ENCODE data around the gene CPSF4L.

CPSF4L gene

GRCh38 chr17:73293480-73293911, 31.8 kb upstream of the CPSF4L start:
- TF ChIP-seq CTCF (conservative IDR thresholded peaks at IDR 0.05; ENCODE audit: low read length), result no peak
- no peak overlapping the region for H3K4me3 ChIP-seq (ENCODE audit: low read length)
- DNase-seq (ENCODE audit: low read depth), result peak; percentile 86

DNA sequence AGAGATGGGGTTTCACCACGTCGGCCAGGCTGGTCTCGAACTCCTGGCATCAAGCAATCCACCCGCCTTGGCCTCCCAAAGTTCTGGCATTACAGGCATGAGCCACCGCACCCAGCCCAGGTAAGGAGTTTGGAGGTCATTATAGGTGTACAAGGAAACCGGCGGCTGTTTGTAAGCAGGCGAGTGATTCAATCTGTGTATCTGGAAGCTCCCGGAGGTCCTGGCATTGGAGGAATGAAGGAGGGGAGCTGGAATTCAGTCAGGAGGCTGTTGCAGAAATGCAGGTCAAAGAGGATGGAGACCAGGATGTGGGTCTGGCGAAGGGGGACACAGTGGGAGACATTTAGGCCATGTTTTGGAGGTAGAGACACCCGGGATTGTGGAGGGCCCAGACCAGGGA, 31.4 kb upstream of the CPSF4L start:
- TF ChIP-seq CTCF (conservative IDR thresholded peaks at IDR 0.05; ENCODE audit: low read length), result no peak
- DNase-seq (ENCODE audit: low read depth), result no peak
- H3K4me3 ChIP-seq (ENCODE audit: low read length), result no peak overlapping the region

GRCh38 chr17:73292031-73292531, 30.4 kb upstream of the CPSF4L start:
- no peak for TF ChIP-seq CTCF (conservative IDR thresholded peaks at IDR 0.05; ENCODE audit: low read length)
- DNase-seq (ENCODE audit: low read depth), result peak; percentile 58
- H3K4me3 ChIP-seq (ENCODE audit: low read length), result peak overlapping the region; percentile 31

GRCh38 chr17:73291260-73291801, 29.7 kb upstream of the CPSF4L start:
- DNase-seq (ENCODE audit: low read depth), result peak; percentile 91
- TF ChIP-seq CTCF (conservative IDR thresholded peaks at IDR 0.05; ENCODE audit: low read length), result no peak
- peak overlapping the region; percentile 31 for H3K4me3 ChIP-seq (ENCODE audit: low read length)

DNA sequence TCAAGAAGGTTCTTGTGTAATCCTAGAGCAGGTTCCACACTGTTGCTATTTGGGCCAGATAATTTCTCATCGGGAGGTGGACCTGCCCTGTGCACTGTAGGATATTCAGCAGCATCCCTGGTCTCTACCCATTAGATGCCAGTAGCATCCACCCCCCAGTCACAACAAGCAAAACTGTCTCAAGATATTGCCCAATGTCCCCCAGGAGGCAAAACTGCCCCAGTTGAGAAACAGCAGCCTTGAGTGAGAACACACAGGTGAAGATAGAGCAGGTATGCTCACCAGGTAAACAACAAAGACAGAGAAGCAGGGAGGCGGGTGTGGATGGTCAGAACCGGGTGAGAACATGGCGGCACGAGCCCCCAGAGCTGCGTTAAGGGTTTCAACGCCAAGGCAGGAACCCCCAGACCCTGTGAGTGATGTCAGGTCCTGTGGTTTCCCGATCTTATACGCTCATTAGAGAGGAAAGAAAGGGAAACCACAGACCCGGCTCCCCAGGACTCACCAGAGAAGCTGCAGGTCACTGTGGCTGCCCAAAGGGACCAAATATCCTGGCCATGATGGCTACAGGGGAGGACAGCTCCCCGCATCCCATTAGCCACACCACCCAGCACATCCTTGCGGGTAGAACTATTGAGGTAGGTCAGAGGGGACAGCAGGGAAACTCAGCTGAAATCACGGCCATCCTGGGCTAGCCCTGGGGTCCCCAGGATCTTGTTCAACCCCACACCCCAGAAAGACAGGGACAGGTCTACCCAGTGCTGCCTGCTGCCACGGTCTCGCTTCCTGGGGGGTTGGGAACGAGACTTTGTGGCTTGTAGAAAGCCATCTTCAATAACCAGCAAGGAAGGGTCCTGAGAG, 28.9 kb upstream of the CPSF4L start:
- no peak for DNase-seq (ENCODE audit: low read depth)
- no peak overlapping the region for H3K4me3 ChIP-seq (ENCODE audit: low read length)
- no peak for TF ChIP-seq CTCF (conservative IDR thresholded peaks at IDR 0.05; ENCODE audit: low read length)

GRCh38 chr17:73289549-73290254, 28.0 kb upstream of the CPSF4L start:
- H3K4me3 ChIP-seq (ENCODE audit: low read length), result no peak overlapping the region
- TF ChIP-seq CTCF (conservative IDR thresholded peaks at IDR 0.05; ENCODE audit: low read length), result no peak
- DNase-seq (ENCODE audit: low read depth), result no peak

All from AG10803 (cell line).